T47D (cell line): Measurements from ENCODE around the gene MARCHF7.
A peak's percentile ranks its signal among the peaks of the same experiment; 100 is the strongest.
"Not testable (repeated sequence)": the region's sequence is repeated elsewhere in the genome, so short reads cannot be mapped to it uniquely, and the experiment has no call there.

ENCODE experiments used
- DNase-seq, 2 experiments: peaks; one replicate each; pipeline versions ENCODE4 v3.0.0 to v3.0.0-alpha.2; 2011 to 2012; ENCODE audit warnings: low read depth in 1 of 2, low spot score in 1 of 2
- JUND ChIP-seq: IDR thresholded peaks from 2 replicates; pipeline ENCODE4 v1.6.1; 2012; ENCODE audit warnings: low read depth
- in situ Hi-C: cut with HindIII; loops from 2 replicates; pipeline ENCODE4 v1.10.0; 2016; ENCODE audit warnings: low sequenced_read_pairs, low pct_unique_long_range_greater_than_20kb

MARCHF7 gene

DNA sequence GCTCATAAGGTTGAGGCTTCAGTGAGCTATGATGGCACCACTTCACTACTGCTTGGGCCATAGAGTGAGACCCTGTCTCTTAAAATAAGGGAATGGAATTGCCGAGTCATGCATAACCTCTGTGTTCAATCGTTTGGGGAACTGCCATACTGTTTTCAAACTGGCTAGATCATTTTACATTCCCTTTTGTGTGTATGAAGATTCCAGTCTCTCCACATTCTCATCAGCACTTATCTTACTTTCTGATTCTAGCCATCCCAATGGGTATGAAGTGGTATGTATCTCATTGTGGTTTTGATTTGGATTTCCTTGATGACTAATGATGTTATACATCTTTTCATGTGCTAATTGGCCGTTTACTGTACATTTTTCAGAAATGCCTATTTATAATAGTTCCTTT lies 23.7 kb downstream of the MARCHF7 start:
- no peak for DNase-seq
- TF ChIP-seq JUND, result no peak
- in situ Hi-C loops, result no loop called here

DNA sequence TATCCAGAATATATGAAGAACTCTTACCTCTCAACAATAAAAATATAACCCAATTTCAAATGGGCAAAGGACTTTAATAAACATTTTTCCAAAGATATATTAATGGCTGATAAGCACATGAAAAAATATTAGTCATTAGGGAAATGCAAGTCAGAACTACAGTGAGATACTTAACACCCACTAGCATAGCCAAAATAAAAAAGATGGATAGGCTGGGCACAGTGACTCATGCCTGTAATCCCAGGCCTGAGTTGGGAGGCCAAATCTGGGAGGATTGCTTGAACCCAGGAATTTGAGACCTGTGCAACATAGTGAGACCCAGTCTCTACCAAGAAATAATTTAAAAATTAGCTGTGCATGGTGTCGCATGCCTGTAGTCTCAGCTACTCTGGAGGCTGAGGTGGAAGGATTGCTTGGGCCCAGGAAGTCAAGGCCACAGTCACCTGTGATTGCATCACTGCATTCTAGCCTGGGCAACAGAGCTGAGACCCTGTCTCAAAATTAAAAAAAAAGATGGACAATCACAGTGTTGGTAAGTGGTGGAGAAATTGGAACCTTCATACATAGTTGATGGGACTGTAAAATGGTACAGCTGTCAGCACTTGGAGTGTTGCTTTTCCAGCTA lies 25.1 kb downstream of the MARCHF7 start:
- no peak for TF ChIP-seq JUND
- in situ Hi-C loops, result no loop called here

DNA sequence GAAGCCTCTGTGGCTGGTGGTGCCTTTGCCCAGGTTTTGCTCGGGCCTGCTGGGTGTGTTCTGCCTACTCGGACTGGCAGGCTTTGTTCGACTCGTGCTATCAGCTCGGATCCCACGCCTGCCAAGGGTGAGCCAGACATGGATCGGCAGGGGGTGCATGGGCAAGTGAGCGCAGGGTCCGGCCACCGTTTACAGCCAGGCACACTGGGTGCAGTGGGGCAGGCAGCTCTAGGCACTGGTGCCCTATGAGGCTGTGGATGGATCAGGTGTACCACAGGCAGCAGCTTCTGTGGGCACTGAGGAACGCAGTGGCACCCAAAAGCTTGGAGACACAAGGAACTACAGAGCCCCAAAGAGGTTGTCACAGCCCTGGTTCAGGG lies 25.6 kb downstream of the MARCHF7 start:
- TF ChIP-seq JUND, result no peak
- DNase-seq, result no peak
- in situ Hi-C loops, result no loop called here

More for the DNA sequence above, 25.1 kb downstream of the MARCHF7 start:
- no peak for DNase-seq

DNA sequence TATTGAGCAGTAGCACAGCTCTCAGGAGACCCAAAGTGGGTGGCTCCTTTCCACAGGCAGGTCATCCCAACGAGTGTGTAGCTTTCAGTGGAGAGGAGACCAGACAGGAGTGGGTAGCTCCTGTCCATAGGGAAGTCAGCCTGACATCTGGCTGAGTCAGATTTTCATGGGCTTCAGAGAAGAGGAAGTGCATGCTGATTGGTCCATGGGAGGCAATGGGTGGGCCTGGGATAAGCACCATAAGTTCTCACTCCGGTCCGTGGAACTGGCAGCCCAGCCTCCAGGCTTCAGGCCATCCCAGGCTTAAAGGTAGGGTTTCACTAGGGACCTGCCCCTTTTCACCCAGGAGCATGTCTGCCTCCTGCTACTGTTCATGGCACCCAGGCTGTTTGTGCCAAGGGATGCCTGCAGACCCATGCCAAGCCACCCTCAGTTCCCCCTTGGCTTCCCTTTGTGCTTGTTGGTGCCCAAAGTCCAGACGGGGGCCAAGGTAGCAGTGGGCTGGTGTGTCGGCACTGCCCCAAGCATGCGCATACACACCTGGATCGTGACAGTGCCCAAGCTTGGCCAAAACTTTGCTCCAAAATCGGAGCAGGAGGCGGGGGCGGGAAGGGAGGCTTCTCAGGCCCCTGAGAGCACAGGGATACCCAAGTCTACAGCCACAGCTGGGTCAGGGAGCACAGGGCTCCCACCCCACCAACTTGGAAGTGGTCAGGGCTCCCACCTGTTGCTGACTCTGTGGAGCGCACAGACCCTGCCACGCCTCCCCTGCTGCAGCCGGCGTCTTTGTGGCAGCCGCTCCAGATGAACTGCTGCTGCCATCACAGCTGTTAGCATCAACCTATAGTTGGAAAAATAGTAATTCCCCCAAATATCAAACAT lies 26.4 kb downstream of the MARCHF7 start:
- in situ Hi-C loops, result no loop called here
- no peak for TF ChIP-seq JUND
- DNase-seq, result no peak

DNA sequence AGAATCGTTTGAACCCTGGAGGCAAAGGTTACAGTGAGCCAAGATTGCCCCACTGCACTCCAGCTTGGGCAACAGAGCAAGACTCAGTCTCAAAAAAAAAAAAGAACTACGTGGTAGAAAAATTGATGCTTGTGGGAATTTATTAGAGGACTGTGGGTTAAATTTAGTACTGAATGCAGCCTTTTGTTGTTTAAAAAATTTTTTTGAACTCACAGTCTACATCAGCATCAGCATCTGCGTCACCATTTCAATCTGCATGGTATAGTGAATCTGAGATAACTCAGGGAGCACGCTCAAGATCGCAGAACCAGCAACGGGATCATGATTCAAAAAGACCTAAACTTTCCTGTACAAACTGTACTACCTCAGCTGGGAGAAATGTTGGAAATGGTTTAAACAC lies 30.5 kb downstream of the MARCHF7 start:
- DNase-seq, result no peak
- in situ Hi-C loops, result no loop called here
- no peak for TF ChIP-seq JUND

DNA sequence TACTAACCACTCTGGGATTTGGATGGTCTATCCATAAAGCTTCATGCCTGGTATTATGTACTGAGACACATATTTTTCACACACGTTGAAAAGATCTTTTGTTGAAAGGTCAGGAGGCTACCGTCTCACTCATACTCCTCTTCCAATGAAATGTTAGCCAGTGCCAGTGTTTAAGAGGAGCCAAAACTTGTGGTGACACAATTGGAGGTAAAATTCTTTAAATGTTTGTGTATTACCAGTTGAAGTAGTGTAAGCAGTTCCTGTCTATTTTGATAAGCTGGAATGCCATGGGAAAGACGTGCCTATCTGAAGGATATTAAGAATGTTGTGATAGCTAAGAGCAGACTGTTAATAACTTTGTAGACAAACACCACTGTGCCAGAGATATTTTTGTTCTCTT lies 32.1 kb downstream of the MARCHF7 start:
- no peak for TF ChIP-seq JUND
- in situ Hi-C loops, result no loop called here
- DNase-seq, result no peak

DNA sequence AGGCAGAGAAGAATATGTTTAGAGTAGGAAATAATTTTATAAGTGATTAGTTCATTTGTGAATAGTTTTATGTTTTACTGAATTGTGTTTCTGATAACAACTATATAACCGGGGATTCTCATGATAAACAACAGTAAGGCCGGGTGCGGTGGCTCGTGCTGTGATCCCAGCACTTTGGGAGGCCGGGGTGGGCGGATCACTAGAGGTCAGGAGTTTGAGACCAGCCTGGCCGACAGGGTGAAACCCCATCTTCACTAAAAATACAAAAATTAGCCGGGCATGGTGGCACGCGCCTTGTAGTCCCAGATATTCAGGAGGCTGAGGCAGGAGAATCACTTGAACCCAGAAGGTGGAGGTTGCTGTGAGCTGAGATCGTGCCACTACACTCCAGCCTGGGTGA lies 32.9 kb downstream of the MARCHF7 start:
- DNase-seq, in situ Hi-C loops: not testable (repeated sequence)

DNA sequence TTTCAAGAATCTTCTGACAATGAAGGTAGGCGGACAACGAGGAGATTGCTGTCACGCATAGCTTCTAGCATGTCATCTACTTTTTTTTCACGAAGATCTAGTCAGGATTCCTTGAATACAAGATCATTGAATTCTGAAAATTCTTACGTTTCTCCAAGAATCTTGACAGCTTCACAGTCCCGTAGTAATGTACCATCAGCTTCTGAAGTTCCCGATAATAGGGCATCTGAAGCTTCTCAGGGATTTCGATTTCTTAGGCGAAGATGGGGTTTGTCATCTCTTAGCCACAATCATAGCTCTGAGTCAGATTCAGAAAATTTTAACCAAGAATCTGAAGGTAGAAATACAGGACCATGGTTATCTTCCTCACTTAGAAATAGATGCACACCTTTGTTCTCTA lies 35.8 kb downstream of the MARCHF7 start:
- no peak for TF ChIP-seq JUND
- no peak for DNase-seq
- in situ Hi-C loops, result no loop called here

DNA sequence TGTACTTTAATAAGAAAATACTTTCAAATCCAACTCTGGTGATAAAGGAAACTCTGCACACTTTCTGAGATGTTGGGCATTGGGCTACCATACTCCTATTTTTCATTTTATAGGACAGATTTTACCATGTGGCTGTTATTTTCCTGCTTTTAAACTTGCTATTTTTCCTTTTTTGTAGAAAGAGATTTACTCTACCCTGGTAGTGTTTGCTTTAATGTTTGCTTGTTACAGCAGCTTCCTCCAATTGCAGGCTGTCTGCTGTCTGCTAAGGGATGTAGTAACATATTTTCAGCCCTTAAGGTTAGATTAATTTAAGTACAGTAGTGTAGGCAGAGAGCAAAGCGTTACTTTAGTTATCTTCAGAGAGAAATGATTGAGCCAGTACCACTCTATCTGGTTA lies 38.6 kb downstream of the MARCHF7 start:
- in situ Hi-C loops, result no loop called here

DNA sequence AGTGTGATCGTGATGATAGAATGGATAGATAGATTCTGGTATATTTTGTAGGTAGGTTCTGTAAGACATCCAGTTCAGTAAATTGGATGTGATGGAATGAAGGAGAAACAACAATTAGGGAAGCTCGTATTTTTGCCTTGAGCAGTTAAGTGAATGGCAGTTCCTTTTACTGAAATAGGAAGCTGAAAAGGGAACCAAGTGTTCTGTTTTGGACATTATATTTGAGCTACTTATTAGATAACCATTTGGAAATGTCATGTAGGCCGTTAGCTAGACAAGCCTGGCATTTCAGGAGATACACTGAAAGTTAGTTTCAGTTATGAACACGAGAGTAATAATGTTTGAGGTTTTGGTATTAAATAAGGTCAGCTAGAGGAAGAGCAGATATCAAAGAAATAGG lies 41.5 kb downstream of the MARCHF7 start:
- in situ Hi-C loops, result no loop called here
- no peak for TF ChIP-seq JUND
- no peak for DNase-seq

More for the DNA sequence above, 38.6 kb downstream of the MARCHF7 start:
- no peak for DNase-seq
- no peak for TF ChIP-seq JUND

DNA sequence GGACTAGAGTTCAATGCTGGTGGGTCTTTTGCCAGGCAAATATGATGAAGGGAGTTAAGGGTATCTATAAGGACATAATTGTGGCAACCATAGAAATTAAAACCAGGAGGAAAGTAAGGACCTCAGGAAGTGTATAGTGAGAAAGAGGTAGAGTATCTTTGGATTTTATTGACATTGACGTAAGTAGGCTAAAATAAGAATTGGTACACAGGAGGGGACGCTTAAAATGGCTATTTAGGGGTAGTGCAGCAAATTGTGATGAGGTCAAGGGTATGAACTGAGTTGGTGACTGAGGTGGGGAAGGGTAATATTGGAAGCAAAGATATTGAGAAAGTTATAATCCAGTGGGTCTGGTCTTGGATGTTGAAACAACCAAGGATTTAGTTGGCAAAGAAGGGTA lies 42.7 kb downstream of the MARCHF7 start:
- in situ Hi-C loops, result no loop called here
- no peak for TF ChIP-seq JUND
- no peak for DNase-seq

DNA sequence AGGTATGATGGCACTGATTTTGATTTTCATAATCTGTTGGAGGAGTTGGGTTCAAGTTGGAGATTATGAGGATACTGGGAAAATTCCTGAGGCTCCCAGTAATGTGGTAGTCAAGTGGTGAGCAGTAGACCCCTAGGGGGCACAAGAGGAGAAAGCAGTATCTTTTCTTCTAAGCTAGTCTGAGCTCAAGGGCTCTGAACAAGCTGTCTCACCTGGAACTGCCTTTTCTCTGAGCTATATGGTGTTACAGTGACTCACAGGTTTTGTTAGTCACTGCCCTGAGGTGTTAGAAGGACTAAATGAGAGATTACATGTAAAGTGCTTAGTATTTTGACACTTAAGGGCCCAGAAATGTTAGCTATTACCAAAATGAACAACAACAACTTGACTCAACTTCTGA lies 43.5 kb downstream of the MARCHF7 start:
- TF ChIP-seq JUND, result no peak
- peak in 1 of 2 experiments; percentile 30 for DNase-seq
- in situ Hi-C loops, result no loop called here

DNA sequence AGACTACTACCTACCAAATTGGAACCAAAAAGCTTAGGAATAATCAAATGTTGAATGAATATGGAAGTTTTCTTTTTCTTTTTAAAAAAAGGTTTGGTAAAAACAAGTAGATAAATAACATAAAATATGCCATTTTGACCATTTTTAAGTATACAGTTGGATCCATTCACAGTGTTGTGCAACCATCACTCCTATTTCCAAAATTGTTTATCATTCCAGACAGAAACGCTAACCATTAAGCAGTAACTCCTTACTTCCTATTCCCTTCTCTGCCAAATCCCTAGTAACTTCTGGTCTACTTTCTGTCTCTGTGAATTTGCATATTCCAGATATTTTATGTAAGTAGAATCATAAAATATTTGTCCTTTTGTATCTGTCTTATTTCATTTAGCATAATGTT lies 45.9 kb downstream of the MARCHF7 start:
- in situ Hi-C loops, result no loop called here
- DNase-seq, result no peak
- no peak for TF ChIP-seq JUND
